ENCODE data around the gene SMPD2.

SMPD2 gene

GRCh38 chr6:109449064-109449794, 8.7 kb downstream of the SMPD2 start:
- TF ChIP-seq CTCF (IDR thresholded peaks at IDR 0.05; ENCODE audit: borderline replicate concordance, control extremely low read depth, extremely low read depth, insufficient read depth, missing control alignments): no peak

GRCh38 chr6:109449795-109450673, 9.5 kb downstream of the SMPD2 start:
- no peak for DNase-seq (ENCODE audit: low spot score)
- in situ Hi-C loops (cut with MboI; ENCODE audit: low sequenced_read_pairs, unreplicated experiment): no loop called here
- TF ChIP-seq CTCF (IDR thresholded peaks at IDR 0.05; ENCODE audit: borderline replicate concordance, control extremely low read depth, extremely low read depth, insufficient read depth, missing control alignments): no peak

More at GRCh38 chr6:109449064-109449794, 8.7 kb downstream of the SMPD2 start:
- in situ Hi-C loops (cut with MboI; ENCODE audit: low sequenced_read_pairs, unreplicated experiment): no loop called here
- no peak for DNase-seq (ENCODE audit: low spot score)

DNA sequence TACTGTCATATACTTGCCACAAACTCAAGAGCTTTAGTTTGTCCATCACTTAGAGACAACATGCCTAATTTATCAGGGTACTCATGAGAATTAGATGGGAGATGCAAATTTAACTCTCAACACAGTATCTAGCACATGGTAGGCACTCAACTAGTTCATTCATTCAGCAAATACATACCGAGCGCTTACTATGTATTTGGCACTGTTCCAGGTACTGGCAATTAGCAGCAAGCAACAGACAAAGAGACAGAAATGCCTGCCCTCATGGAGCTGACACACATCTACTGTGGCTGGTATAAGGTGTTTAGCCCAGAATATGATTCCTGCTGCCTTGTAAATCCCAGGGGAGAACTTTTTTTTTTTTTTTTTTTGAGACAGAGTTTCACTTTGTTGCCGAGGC, 10.3 kb downstream of the SMPD2 start:
- TF ChIP-seq CTCF (IDR thresholded peaks at IDR 0.05; ENCODE audit: borderline replicate concordance, control extremely low read depth, extremely low read depth, insufficient read depth, missing control alignments): no peak
- DNase-seq (ENCODE audit: low spot score): no peak
- in situ Hi-C loops (cut with MboI; ENCODE audit: low sequenced_read_pairs, unreplicated experiment): no loop called here

DNA sequence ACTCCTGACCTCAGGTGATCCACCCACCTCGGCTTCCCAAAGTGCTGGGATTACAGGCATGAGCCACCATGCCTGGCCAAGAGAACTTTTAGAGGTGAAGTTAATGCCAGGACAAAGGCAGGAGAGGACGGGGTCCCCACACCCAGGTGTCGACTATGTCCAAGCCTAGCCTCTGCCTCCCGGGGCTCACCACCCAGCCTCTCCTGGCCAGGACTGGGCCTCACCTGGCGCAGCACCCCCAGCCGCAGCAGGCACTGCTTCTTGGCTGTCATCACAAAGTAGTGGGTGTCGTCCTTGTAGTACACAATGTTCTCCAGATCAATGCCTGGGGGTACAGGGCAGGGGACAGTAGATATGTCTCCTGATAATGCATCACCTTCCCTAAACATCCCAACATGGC, 10.9 kb downstream of the SMPD2 start:
- in situ Hi-C loops (cut with MboI; ENCODE audit: low sequenced_read_pairs, unreplicated experiment): no loop called here
- TF ChIP-seq CTCF (IDR thresholded peaks at IDR 0.05; ENCODE audit: borderline replicate concordance, control extremely low read depth, extremely low read depth, insufficient read depth, missing control alignments): no peak
- DNase-seq (ENCODE audit: low spot score): no peak

DNA sequence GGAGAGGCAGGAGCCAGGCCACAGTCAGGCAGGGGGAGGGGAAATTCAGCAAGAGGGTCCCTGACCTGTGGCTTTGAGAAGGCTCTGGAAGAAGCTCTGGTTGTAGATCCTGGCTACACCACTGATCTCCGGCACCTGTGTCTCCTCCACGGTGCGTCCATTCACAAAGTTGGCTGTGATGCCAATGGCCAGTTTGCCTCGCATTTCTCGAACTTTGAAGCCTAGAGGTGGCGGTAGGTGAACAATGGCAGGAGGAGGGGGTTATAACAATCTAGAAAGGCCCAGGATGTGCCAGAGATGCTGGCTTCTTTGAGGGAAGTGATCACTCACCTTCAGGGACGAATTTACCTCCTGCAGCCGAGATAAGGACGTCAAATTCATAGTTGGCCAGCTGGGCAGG, 11.7 kb downstream of the SMPD2 start:
- DNase-seq (ENCODE audit: low spot score): no peak
- no peak for TF ChIP-seq CTCF (IDR thresholded peaks at IDR 0.05; ENCODE audit: borderline replicate concordance, control extremely low read depth, extremely low read depth, insufficient read depth, missing control alignments)
- in situ Hi-C loops (cut with MboI; ENCODE audit: low sequenced_read_pairs, unreplicated experiment): no loop called here

GRCh38 chr6:109453156-109453555, 12.6 kb downstream of the SMPD2 start:
- in situ Hi-C loops (cut with MboI; ENCODE audit: low sequenced_read_pairs, unreplicated experiment): no loop called here
- TF ChIP-seq CTCF (IDR thresholded peaks at IDR 0.05; ENCODE audit: borderline replicate concordance, control extremely low read depth, extremely low read depth, insufficient read depth, missing control alignments): no peak
- DNase-seq (ENCODE audit: low spot score): no peak
